Sigmoid colon (tissue), 4 donors: Measurements from ENCODE around the gene FNIP1.

Experiments used
- CTCF ChIP-seq, 4 experiments: fragments of 450-650 bp in 3 of 4; fragments of 200-600 bp in 1 of 4; IDR thresholded peaks; one replicate each; pipeline ENCODE4 v1.5.1; 2016 to 2019; ENCODE audit warnings: antibody characterized with exemption in 4 of 4, mild to moderate bottlenecking in 3 of 4, moderate library complexity in 2 of 4
- EP300 ChIP-seq, 4 donors: sonication (generic); formaldehyde crosslinking; IDR thresholded peaks; one replicate each; pipeline ENCODE4 v1.6.1; 2017; ENCODE audit warnings: antibody characterized with exemption in 4 of 4
- POLR2A ChIP-seq, 2 donors: fragments of 450-650 bp; IDR thresholded peaks; one replicate each; pipeline ENCODE4 v1.6.1; 2016; ENCODE audit warnings: antibody characterized with exemption in 2 of 2, mild to moderate bottlenecking in 2 of 2, moderate library complexity in 2 of 2
- POLR2AphosphoS5 ChIP-seq, 4 donors: sonication (generic); formaldehyde crosslinking; IDR thresholded peaks; one replicate each; pipeline ENCODE4 v1.6.1; 2017; ENCODE audit warnings: antibody characterized with exemption in 4 of 4

DNA sequence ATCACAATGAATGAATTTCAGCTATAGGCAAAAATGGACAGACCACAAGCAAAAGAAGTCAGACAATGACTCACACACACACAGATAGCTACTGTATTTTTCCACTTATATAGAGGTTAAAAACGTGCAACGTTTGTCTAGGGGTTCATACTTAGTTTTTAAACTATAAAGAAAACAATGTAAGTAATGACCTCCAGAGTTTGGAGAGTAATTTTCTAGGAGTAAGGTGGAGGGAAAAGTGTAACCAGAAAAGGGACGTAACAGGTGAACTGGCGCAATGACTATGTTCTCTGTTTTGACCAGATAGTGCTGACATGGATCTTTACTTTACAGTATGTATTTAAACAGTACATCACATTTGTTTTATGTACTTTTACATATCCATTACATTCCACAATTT, 51.1 kb downstream of the FNIP1 start:
- TF ChIP-seq POLR2AphosphoS5 (IDR thresholded peaks at IDR 0.05) (no peak), CTCF (IDR thresholded peaks at IDR 0.05) (no peak), POLR2A (IDR thresholded peaks at IDR 0.05) (no peak), EP300 (IDR thresholded peaks at IDR 0.05) (no peak)
